Measurements from ENCODE around the gene NPM3. TPM values are rescaled to one million over a fixed set of nuclear protein-coding genes. Genes with fewer than 3 reads are reported as not detected.

Gene NPM3
- total and polyA plus RNA-seq, 2 of the 4 experiments (the other 2 are of a cell fraction): 84.1 to 112 TPM

GRCh38 chr10:101807158-101807557 lies 23.9 kb upstream of the NPM3 start:
- POLR2A ChIA-PET (ENCODE audit: unreplicated experiment): no interaction called here

More at GRCh38 chr10:101807158-101807557, 23.9 kb upstream of the NPM3 start:
- no peaks in the 10 kb centered on the region for H3K9me3 ChIP-seq (ENCODE audit: control insufficient read depth, insufficient read depth, low read length)
- H2AK5ac ChIP-seq (ENCODE audit: low read depth, low read length): no peak overlapping the region
- no peak overlapping the region for H4K91ac ChIP-seq (ENCODE audit: insufficient read depth, low read depth, low read length)
- no peak overlapping the region for H2AK9ac ChIP-seq (replicated peaks; ENCODE audit: low read depth, low read length, poor library complexity)
- H4K5ac ChIP-seq (ENCODE audit: low read depth, low read length): no peak overlapping the region
- H3K4me3 ChIP-seq (ENCODE audit: insufficient read depth, low read depth, low read length): no peak overlapping the region
- H3K4ac ChIP-seq (ENCODE audit: low read depth, low read length): no peak overlapping the region
- DNase-seq: no peak
- no peak overlapping the region for H2BK5ac ChIP-seq (ENCODE audit: low read depth, low read length, poor library complexity, severe bottlenecking)
- no peak overlapping the region for H3K18ac ChIP-seq (ENCODE audit: low read depth, low read length)
- no peak overlapping the region for H3K9ac ChIP-seq (ENCODE audit: low read depth, low read length)
- intact Hi-C loops (cut with micrococcal nuclease): no loop called here
- H4K8ac ChIP-seq (ENCODE audit: low read depth in 2 of 2, low read length in 2 of 2): no peak overlapping the region
- H3K4me2 ChIP-seq (ENCODE audit: low read depth, low read length): no peak overlapping the region
- no peak overlapping the region for H3K14ac ChIP-seq (replicated peaks; ENCODE audit: low read depth, low read length)
- peaks cover 5% of the 10 kb centered on the region for H3K4me1 ChIP-seq (ENCODE audit: control insufficient read depth, insufficient read depth, low read length)
- no peak overlapping the region for H2BK120ac ChIP-seq (ENCODE audit: low read depth, low read length)
- peaks cover 61% of the 10 kb centered on the region for H3K36me3 ChIP-seq (ENCODE audit: control insufficient read depth, insufficient read depth, low read length)
- no peak overlapping the region for H2BK20ac ChIP-seq (ENCODE audit: low read depth, low read length)
- peaks cover 2% of the 10 kb centered on the region; the same call in 1 of the 2 replicates for H3K9me1 ChIP-seq (ENCODE audit: insufficient read depth, low read length)
- H3K56ac ChIP-seq (ENCODE audit: extremely low read depth, insufficient read depth, low read length): no peak overlapping the region
- no peaks in the 10 kb centered on the region for H3K27me3 ChIP-seq (ENCODE audit: control insufficient read depth, insufficient read depth, low read length)
- CTCF ChIA-PET: no interaction called here
- H2BK15ac ChIP-seq (ENCODE audit: low read depth, low read length): no peak overlapping the region
- ATAC-seq (ENCODE audit: low read depth): no peak
- H4K20me1 ChIP-seq (ENCODE audit: insufficient read depth, low read length): peaks cover 56% of the 10 kb centered on the region
- in situ Hi-C loops (cut with MboI; ENCODE audit: low sequenced_read_pairs): loop anchor here (25.0 kb wide), 1 partner anchor 870 kb away; no protein-coding TSS in a partner anchor
- WGBS, 2 experiments (ENCODE audit: extremely low coverage in 2 of 2, insufficient read length in 1 of 2): no CpG with 5 or more reads among the region's 1 CpG
- TF ChIP-seq MXI1 (IDR thresholded peaks at IDR 0.05; ENCODE audit: borderline replicate concordance, low read depth, low read length): no peak
- TF ChIP-seq BHLHE40 (IDR thresholded peaks at IDR 0.05; ENCODE audit: low read depth, low read length): no peak
- no peak for TF ChIP-seq ELK1 (IDR thresholded peaks at IDR 0.05; ENCODE audit: borderline replicate concordance, low read depth, low read length)
- no peak for TF ChIP-seq RCOR1 (IDR thresholded peaks at IDR 0.05; ENCODE audit: insufficient replicate concordance, low read length)
- dilution Hi-C loops (cut with HindIII; ENCODE audit: low sequenced_read_pairs, unreplicated experiment): no loop called here
- BruUV-seq (replicated peaks): no TSS peak
- no peak overlapping the region for H3K27ac ChIP-seq (ENCODE audit: insufficient read depth, low read length)
- 0 out of 2 replicates have a peak overlapping the region, but pooled peaks have one; percentile 13 for H3K23ac ChIP-seq (ENCODE audit: low read depth, low read length)
- H2AFZ ChIP-seq (replicated peaks; ENCODE audit: low read length, poor library complexity): no peak overlapping the region
- peaks cover 13 to 38% of the 10 kb centered on the region in 2 experiments for H3K79me1 ChIP-seq (ENCODE audit: low read depth in 1 of 2, low read length in 2 of 2)
